Uterus (tissue), 2 donors: Measurements from ENCODE around the gene PRKG2.
"Not testable (repeated sequence)": the region's sequence is repeated elsewhere in the genome, so short reads cannot be mapped to it uniquely, and the experiment has no call there.

Experiments used
- POLR2A ChIP-seq, 2 donors: fragments of 450-650 bp; IDR thresholded peaks; one replicate each; pipeline ENCODE4 v1.6.1; 2016; ENCODE audit warnings: antibody characterized with exemption in 2 of 2, mild to moderate bottlenecking in 1 of 2, moderate library complexity in 1 of 2
- TF ChIP-seq, protein P1 (sequence below), 4 experiments: fragments of 200-600 bp in 2 of 4; fragments of 450-650 bp in 2 of 4; sonication (generic) in 2 of 4; IDR thresholded peaks; one replicate each; pipeline ENCODE4 v1.5.1; 2016 to 2019; ENCODE audit warnings: antibody characterized with exemption in 4 of 4, mild to moderate bottlenecking in 2 of 4, moderate library complexity in 1 of 4

DNA sequence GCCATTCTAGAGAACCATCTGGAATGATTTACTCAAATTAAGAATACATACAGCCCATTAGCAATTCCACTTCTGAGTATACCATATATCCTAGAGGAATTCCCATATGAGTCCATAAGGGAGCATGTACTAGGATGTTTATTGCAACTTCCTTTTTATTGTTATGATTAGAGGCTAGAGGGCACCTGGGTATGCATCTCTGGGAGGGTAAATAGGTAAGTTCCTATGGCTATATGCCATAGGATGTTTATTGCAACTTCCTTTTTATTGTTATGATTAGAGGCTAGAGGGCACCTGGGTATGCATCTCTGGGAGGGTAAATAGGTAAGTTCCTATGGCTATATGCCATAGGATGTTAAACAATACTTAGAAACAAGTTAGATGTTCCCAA, 7.1 kb upstream of the PRKG2 start:
- TF ChIP-seq, protein P1, sequence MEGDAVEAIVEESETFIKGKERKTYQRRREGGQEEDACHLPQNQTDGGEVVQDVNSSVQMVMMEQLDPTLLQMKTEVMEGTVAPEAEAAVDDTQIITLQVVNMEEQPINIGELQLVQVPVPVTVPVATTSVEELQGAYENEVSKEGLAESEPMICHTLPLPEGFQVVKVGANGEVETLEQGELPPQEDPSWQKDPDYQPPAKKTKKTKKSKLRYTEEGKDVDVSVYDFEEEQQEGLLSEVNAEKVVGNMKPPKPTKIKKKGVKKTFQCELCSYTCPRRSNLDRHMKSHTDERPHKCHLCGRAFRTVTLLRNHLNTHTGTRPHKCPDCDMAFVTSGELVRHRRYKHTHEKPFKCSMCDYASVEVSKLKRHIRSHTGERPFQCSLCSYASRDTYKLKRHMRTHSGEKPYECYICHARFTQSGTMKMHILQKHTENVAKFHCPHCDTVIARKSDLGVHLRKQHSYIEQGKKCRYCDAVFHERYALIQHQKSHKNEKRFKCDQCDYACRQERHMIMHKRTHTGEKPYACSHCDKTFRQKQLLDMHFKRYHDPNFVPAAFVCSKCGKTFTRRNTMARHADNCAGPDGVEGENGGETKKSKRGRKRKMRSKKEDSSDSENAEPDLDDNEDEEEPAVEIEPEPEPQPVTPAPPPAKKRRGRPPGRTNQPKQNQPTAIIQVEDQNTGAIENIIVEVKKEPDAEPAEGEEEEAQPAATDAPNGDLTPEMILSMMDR (IDR thresholded peaks at IDR 0.05) = not testable (repeated sequence)
- TF ChIP-seq POLR2A (IDR thresholded peaks at IDR 0.05) = not testable (repeated sequence)
